HG03432 (cell line): ENCODE results near the gene REG1B.
"Not testable (repeated sequence)": the region's sequence is repeated elsewhere in the genome, so short reads cannot be mapped to it uniquely, and the experiment has no call there.

Source experiments
- ATAC-seq: cut with Tn5 transposase; IDR thresholded peaks from one replicate; pipeline ENCODE4 v1.9.1; 2021; ENCODE audit warnings: mild to moderate bottlenecking, moderate library complexity; ENCODE audit not compliant: unreplicated experiment

The REG1B gene

DNA sequence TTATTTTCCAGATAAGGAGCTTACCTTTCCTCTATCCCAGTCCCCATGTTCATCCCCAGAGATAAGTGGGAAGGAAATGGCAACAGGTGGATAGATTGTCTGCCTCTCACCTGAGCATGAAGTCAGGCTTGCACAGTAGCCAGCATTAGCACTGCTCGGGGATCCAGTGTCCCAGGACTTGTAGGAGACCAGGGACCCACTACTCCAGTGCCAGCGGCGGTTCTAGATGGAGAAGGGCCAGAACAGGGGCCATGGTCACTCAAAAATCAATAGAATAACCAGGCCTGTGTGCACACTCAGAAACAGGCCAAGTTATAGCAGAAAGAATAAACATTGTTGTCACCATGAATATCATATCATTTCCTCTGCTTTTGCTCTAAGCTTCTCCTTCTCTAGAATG, 2.4 kb downstream of the REG1B start:
- ATAC-seq: no peak

- ATAC-seq: no peak
Measured at GRCh38 chr2:79084495-79085135, 3.2 kb downstream of the REG1B start.

DNA sequence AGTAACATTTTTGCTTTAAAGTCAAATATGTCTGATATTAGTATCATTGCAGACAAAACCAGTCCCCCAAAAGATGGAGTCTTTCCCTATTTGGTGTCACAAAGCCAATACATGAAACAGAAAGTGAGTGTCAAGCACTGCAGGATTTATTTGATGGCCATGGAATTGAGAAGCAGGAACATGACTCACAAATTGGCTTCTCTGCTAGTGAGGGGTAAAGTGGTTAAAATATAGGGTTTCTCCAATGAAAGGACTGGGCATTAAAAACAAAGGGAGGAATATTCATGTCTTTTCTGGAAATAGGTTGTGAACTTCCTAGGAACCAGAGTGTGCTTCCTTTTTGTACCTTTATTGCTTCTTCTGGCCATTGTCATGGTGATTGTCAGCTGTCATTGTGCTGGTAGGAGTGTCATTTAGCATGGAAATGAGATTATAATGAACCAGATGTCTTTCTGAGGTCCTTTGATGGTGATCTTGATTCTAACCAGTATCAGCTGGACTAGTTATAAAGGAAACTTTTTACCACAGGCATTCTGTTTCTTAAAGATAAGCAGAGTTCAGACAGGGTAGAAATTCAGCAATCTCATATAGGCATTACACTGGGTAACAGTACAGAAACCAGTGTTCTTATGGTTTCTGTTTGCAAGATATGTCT, 4.1 kb downstream of the REG1B start:
- no peak for ATAC-seq

- ATAC-seq: no peak
Measured at GRCh38 chr2:79082987-79083386, 4.8 kb downstream of the REG1B start.

- no peak for ATAC-seq
Measured at GRCh38 chr2:79071078-79071477, 16.7 kb downstream of the REG1B start.

DNA sequence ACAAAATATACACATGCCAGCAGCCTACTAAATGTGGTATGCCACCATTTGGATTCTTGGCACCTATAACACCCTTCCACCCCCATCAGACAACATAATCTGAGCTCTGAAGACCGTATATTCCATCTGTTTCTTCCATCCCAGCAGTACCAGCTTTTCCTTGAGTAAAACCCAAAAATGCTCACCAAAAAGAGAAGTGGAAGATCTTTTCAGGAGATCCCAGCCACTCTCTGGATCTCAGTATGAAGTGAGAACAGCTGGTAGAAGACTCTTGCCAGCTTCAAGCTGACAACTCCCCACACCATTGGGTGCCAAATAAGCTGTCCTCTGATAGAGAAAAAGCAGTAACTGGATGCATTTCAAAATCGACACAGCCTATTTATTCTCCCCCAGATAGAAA, 22.6 kb downstream of the REG1B start:
- ATAC-seq: no peak

- ATAC-seq: not testable (repeated sequence)
Measured at GRCh38 chr2:79054769-79055168, 33.0 kb downstream of the REG1B start.

DNA sequence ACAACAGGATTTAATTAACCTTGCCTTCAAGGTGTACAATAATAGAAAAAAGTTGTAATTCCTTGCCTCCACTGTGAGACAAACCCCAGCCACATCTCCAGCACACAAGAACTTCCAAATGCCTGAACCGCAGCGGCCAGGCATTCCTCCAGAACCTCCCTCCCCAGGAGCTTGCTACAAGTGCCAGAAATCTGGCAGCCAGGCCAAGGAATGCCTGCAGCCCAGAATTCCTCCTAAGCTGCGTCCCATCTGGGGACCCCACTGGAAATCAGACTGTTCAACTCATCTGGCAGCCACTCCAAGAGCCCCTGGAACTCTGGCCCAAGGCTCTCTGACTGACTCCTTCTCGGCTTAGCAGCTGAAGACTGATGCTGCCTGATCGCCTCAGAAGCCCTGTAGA, 34.3 kb downstream of the REG1B start:
- ATAC-seq: not testable (repeated sequence)

DNA sequence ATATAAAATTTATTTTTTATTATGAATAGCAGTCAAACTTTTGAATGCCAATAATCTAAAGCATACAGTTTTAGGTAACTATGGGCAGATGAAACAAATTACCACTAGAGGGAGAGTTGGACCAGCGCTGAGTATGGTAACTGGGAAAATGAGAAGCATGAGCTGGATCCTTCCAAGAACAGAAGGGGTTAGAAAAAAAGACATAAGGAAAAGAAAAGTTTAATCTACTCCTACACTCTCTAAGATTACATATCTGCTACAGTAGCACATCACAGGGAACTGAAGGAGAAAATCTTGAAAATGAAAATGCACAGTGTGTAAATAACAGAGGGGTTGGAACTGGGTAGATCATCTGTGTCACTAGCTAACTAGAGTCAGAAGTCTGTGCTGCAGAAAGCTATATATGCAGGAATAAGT, 46.8 kb downstream of the REG1B start:
- ATAC-seq: no peak

DNA sequence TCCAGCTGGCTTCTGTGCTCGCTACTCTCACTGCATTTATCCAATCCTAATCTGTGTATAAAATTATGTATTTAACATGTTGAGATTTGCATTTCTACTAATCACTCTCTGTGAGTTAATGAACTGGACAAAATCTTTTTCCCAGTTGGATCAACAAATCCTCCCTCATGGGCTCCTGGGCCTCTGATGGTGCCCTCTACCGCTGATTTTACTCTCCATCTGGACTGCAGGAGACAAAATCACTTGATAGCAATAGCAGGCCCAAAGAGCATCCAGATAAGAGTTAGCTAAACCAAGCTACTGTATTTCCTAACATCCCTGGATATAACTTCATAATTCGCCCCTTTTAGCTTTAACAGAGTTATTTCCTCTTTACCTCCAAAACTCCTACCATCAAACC, 47.8 kb downstream of the REG1B start:
- no peak for ATAC-seq
